TTC549 (cell line): ENCODE results near the gene OR5B17.
"Not testable (repeated sequence)": the region's sequence is repeated elsewhere in the genome, so short reads cannot be mapped to it uniquely, and the experiment has no call there.

ENCODE experiments used
- FAIRE-seq: peaks from 2 replicates; lab custom pipeline; 2012; peaks lifted over from hg19 to GRCh38; lab: Jason Lieb, UNC

The OR5B17 gene

DNA sequence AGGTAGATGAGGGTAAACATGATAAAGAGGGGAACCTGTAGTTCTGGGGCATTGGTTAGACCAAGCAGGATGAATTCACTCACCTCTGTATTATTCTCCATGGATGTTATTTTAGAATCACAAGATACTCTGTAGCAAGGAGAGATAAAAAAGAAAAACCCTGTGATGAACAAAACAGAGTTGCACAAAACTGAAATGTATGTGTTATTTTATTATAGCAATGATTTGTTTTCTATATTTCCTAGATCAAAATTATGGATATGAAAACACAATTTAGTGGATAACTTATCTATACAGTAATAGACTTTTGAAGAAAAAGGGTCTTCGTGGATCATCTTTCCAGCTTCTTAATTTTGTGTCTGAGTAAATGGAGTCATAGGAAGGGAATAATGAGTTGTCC is at the start of gene OR5B17:
OR5B17 (minus strand) TSS at position 101 of the 400 bp plus-strand sequence; CDS start at position 101, 0 bp downstream.
- FAIRE-seq: no peak

DNA sequence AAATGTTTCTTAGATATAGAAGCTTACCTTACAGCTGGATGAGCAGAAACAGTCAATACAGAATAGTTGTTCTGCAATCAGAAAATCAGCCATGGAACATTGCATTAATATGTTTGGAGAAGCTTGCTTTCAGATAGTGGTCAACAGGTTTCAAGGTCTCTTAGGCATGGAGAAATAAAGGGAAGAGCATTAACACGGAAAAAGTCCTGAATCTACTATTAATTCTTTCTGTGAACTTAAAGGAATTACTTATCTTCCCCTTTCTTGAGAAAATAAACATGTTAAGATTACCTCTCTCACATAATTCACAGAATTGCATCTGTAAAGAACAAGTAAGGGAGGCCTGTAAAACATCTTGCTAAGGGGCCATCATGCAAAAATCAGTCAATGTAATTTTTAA is 47.9 kb upstream of the OR5B17 start, which contains the start of gene OR5B3:
OR5B3 (minus strand) TSS at position 101 of the 400 bp plus-strand sequence. CDS start 3,465 bp downstream, outside the sequence.
- no peak for FAIRE-seq

DNA sequence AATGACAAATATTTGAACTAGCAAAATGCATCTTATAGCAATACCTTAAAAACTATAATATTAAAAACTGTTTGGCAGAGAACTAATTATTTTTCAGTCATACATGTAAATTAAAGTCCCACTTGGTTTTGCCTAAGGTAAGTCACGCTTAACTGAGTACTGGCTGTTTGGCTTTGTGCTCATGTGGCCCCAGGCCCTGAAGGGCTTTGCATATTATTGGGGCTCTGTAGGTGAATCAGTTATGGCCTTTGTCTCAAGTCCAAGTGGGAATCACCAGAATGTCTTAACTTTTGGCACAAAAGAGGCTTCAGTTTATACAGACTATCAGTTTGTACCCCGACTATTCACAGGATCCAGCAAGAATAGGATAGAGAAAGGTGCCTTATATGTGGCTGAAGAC is 40.8 kb upstream of the OR5B17 start:
- not testable (repeated sequence) for FAIRE-seq

DNA sequence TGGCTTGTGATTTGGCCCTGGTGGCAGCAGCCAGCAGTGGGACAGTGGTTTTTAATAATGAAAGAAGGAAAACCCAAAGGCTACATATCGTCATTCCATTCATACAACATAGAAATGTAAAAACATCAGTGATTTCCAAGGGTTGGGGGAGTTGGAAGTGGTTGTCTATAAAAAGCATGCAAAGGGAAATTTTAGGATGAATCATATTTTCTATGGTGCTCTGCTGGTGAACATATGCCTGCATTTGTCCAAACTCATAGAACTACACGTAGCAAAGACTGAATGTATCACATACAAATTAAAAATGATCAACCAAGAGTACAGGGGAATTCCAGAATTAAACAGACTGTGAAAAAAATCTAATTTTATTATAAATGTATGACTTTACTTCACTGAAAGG is 36.7 kb upstream of the OR5B17 start:
- FAIRE-seq: no peak

DNA sequence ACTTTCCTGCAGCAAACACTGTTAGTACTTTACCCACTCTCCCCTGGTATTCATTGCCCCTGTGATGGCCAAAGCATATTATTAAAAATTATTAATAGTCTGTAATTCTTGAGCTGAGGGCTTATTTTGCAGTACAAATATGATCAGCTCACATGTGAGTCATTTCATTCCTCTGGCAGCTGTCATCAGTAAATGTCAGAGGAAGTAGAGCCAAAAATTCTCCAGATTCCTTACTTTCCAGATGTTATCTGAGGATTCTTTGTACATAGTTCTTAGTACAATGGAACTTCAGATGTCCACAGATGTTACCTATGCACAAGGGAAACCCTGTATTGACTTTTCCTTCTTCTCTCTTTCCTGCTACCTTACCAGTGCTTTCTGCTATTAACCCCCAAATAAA is 35.3 kb upstream of the OR5B17 start:
- no peak for FAIRE-seq

DNA sequence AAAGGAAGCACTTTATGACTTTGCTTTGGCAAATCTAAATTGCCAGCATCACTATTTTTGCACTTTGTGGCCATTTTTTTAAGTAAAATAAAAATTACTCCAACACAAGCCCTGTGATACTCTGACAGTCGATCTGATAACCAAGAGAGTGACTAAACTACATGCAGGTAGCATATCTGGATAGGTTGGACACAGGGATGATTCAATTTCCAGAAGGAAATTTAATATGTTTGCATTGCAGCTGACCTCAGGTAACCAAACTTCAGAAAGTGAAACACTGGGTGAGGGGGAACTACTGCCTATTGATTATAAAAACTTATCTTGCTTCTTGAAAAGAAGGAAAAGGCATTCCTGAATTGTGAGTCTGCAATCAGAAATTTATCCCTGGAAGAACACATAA is 33.9 kb upstream of the OR5B17 start:
- no peak for FAIRE-seq

DNA sequence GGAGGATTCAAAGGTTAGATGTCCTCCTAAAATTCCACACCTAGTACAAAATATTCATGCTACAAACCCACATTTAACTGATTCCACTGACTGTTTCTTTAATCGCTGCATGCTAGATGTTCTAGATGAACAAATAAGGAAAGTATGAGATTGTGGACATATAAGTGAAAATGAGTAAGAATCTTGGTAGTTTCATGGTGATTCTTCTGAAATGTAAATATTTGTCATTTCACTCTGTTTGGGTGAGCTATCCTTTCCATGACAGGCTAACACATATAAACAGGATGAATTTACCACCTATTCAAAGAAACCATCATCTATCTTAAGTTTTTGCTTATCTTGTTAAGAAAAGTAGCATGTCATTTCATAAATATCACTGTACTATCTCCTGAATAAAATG is 33.0 kb upstream of the OR5B17 start:
- FAIRE-seq: no peak

DNA sequence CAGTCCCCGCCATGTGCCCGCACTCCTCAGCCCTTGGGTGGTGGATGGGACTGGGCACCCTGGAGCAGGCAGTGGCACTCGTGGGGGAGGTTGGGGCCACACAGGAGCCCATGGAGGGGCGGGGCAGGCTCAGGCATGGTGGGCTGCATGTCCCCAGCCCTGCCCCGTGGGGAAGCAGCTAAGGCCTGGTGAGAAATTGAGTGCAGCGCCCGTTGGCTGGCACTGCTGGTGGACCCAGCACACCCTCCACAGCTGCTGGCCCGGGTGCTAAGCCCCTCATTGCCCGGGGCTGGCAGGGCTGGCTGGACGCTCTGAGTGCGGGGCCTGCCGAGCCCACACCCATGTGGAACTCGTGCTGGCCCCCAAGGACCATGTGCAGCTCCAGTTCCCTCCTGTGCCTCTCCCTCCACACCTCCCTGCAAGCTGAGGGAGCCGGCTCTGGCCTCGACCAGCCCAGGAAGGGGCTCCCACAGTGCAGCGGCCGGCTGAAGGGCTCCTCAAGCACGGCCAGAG is 31.7 kb upstream of the OR5B17 start:
- no peak for FAIRE-seq

DNA sequence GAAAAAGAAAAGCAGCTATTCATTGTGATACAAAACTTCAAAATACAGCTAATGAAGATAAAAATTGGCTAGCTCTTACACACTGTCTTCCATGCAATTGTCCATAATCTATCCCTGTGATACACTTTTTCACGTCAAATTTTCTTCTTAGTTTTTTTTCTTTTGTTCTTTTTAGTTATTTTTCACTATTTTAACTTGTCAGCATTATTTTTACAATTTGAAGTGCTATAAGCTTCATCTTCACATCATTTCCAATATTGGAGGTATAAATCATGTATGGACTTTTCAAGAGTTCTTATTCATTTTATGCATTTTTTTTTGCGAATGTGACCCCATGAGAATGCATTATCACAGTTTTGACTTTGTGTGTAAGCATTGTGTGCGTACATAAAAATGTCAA is 4.1 kb downstream of the OR5B17 start:
- FAIRE-seq: no peak

DNA sequence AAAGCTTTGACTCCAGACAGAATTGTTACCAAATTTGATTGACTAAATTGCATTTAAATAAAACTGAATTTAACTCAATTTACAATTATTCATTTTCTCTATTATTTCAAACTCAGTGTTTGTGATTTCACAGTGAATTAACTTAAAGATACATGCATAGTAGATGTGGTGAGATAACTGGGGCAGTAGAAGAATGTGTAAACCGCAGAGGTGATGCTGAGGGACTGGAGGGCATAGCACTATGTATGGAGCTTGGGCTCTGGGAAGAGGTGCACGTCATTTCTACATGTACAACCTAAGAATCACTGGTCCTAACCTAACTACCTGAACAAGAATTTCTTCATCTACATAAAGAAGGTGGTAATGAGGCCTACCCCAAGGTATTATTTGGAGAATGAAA is 13.7 kb downstream of the OR5B17 start:
- no peak for FAIRE-seq

DNA sequence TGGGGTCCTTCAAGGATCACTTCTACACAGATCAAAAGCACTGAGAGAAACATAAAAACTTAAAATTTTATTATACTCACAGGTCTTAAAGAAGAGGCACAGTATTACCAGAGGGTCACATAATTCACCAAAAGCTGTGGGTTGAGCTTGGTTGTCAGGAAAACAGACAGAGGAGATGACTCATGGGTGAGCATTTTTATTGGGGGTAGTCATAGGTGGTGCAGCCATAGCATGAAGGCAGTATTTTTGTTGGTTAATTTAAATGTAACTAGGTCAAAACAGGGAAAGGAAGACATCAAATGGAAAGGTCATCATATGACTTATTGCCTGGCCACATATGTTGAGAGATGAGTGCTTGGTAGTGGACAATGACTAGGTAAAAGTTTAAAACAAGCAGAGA is 24.2 kb downstream of the OR5B17 start:
- no peak for FAIRE-seq

DNA sequence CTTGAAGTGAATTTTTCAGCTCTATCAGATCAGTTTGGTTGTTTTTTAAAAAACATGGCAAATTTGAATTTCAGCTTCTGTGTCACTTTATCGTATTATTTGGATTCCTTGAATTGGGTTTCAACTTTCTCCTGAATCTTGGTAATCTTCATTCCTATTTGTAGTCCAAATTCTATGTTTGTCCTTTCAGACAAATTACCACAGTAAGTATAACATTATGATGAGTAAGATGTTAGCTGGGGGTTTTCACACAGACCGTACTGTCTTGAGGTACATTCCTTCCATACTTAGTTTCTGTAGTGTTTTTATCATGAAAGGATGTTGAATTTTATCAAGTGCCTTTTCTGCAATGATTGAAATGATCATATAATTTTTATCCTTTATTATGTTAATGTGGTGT is 28.0 kb downstream of the OR5B17 start:
- no peak for FAIRE-seq

DNA sequence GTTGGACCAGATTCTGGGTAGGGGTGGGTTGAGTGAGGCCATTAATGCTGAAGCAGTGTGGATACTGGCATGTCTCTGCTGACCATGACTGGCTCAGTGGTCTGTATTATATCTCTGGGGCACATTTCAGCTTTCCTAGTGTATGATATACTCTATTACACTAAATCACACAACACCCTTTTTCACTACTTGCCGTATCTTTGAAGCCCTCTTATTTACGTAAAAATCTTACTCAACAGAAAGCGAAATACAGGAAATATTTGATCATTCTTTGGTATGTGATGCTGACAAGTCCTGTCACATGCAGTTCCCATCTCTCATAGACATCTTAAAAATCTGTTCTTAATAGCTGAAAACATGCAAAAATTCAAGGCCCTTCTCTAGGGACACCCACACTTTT is 40.3 kb downstream of the OR5B17 start:
- no peak for FAIRE-seq

DNA sequence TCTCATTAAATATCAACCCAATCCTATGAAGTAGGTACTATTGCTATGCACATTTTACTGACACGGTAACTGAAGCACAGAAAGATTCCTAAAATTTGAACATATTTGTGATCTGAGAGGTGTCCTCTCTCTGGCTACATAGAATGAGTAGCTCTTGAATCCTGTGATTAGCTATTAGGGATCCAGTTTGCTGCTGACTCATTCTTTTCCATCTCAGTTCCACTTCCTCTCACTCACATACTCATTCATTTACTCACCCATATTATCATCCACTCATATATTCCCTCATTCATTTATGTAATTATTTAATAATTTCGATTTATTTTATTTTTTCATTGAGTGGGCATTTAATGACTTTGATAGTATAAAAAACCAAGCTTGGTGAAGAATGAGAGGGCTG is 42.7 kb downstream of the OR5B17 start:
- FAIRE-seq: no peak
